NCI-H187 treated with DMSO at 0.1 percent for 48 hours (cell line): ENCODE data around the gene EEF1G.
A peak's percentile ranks its signal among the peaks of the same experiment; 100 is the strongest.
"Not testable (repeated sequence)": the region's sequence is repeated elsewhere in the genome, so short reads cannot be mapped to it uniquely, and the experiment has no call there.

Experiments used
- DNase-seq: peaks from one replicate; lab custom pipeline; 2025; lab: John Stamatoyannopoulos, UW

Gene EEF1G

GRCh38 chr11:62603776-62604299 is 30.1 kb upstream of the EEF1G start:
- DNase-seq = no peak

GRCh38 chr11:62603072-62603408 is 29.3 kb upstream of the EEF1G start:
- DNase-seq = no peak

GRCh38 chr11:62602141-62603071 is 28.7 kb upstream of the EEF1G start:
- no peak for DNase-seq

GRCh38 chr11:62601372-62602140 is 27.9 kb upstream of the EEF1G start, which contains the start of gene MTA2:
MTA2 (minus strand) TSS chr11:62601865; CDS start chr11:62601450, 415 bp downstream.
- peak; percentile 89 for DNase-seq

- no peak for DNase-seq
Observed at GRCh38 chr11:62601122-62601371, 27.4 kb upstream of the EEF1G start.

GRCh38 chr11:62600367-62601121 is 26.9 kb upstream of the EEF1G start:
- no peak for DNase-seq

GRCh38 chr11:62599901-62600300 is 26.2 kb upstream of the EEF1G start:
- DNase-seq = no peak

- peak; percentile 80 for DNase-seq
Observed at GRCh38 chr11:62599069-62599696, 25.5 kb upstream of the EEF1G start.

GRCh38 chr11:62595124-62595523 is 21.4 kb upstream of the EEF1G start:
- DNase-seq = no peak

GRCh38 chr11:62593434-62594044 is 19.8 kb upstream of the EEF1G start:
- DNase-seq = no peak

- DNase-seq = no peak
Observed at GRCh38 chr11:62592989-62593421, 19.3 kb upstream of the EEF1G start.

GRCh38 chr11:62592146-62592815 is 18.6 kb upstream of the EEF1G start:
- no peak for DNase-seq

GRCh38 chr11:62591448-62592145 is 17.9 kb upstream of the EEF1G start, which contains the start of gene TUT1:
TUT1 (minus strand) TSS chr11:62591523; CDS start chr11:62591485, 38 bp downstream.
- DNase-seq = peak; percentile 92

GRCh38 chr11:62588966-62589637 is 15.4 kb upstream of the EEF1G start:
- no peak for DNase-seq

GRCh38 chr11:62585356-62585755 is 11.7 kb upstream of the EEF1G start:
- DNase-seq = not testable (repeated sequence)

GRCh38 chr11:62581735-62582134 is 8.0 kb upstream of the EEF1G start:
- not testable (repeated sequence) for DNase-seq

GRCh38 chr11:62580959-62581715 is 7.4 kb upstream of the EEF1G start:
- DNase-seq = no peak

GRCh38 chr11:62579252-62579651 is 5.6 kb upstream of the EEF1G start:
- DNase-seq = no peak

GRCh38 chr11:62578541-62578940 is 4.8 kb upstream of the EEF1G start:
- DNase-seq = no peak
